ENCODE measurements around the gene RHBDL1.

Gene RHBDL1

DNA sequence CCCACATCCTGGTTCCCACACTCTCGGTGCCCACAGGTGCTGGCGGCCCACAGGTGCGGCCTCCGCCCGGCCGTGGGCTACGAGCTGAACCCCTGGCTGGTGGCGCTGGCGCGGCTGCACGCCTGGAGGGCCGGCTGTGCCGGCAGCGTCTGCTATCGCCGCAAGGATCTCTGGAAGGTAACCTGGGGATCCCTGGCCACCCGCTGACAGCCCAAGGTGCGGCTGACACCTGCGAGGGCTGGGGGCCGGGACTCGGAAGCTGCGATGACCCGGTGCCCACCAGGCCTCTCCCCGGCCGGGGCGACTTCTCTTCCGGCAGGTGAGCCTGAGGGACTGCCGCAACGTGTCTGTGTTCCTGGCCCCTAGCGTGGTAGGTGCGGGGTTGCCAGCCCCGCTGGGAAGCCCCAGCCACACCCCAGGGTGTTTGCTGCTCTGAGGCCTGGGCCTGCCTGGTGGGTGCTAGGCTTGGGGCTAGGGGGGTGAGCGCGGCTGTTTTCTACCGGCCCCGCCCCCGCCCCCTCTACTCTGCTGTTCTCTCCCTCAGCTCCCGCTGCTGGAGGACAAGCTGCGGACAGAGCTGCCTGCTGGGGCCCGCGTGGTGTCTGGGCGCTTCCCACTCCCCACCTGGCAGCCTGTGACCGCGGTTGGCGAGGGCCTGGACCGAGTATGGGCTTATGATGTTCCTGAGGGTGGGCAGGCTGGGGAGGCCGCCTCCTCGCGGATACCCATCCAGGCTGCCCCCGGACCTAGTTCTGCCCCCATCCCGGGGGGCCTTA, 46.5 kb downstream of the RHBDL1 start:
- no peak for DNase-seq

DNA sequence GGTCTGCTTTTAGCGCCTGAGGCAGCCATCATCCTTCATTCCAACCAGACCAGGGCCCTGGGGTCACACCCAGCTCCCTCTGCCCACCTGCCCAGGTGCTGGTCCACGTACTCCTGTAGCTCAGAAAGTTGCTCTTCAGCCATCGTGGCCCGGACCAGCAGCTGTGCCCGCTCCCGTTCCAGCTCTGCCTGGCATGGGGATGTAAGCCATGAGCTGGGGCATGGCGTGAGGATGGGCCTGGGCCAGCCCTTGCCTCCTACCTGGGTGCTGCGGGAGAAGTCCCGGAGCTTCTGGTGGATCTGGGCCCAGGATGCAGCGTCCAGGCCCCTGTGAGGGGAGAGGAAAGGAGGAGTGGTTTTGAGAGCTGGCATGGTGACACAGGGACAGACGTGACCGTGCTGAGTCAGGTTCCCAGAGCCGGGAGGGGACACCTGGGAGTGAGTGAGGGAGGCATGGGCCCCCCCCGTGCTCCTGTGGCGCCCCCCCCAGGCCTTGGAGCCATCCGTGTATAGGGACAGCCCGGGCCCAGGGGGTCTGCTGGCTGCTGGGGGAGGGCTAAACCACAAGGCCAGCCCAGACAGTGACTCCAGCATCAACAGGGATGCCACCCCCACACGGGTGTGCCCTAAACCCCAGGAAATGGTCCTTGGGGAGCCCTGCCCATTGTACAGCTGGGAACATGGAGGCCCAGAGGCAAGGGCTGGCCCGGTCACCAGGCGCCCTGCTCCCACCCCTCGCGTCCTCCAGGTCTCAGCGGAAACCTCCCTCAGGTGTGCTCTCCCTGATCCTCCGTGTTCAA, 47.6 kb downstream of the RHBDL1 start:
- DNase-seq = no peak

GRCh38 chr16:723695-724094, 48.2 kb downstream of the RHBDL1 start:
- no peak for DNase-seq

DNA sequence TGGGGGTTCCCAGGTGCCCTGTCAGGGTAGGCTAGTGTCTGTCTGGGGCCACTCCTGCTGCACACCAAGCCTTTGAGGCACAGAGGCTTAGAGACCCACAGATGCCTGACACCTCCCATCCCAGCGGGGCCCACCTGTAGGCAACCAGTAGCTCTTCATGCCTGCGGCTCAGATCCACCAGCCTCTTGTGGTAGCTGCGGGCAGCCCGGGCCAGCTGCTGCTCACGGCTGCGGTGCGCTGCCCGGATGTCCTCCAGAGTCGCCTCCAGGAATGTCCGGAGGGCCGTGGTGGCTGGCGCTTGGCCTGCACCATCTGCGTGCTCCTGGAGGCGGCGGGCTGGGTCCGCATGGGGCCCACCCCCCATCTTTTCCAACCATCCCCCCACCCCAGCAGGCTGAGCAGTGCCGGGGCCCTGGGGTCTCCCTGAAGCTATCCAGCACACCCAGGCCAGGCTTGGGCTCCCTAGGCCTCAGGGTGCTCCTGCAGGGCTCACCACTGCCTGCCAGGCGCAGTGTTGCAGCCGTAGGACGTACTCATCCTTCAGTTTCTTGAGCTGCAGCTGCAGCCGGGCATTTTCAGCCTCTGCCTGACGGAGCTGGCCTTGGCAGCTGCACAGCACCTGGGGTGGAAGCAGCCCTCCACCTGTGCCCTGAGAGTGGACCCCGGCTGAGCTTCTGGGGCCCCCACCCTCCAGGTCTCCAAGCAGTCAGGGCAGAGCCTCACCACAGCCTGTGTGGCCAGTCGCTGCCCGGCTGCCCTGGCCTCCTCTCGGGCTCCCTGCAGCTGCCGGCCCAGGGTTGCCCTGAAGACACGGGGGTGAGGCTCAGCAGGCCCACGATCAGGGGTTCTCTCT, 48.9 kb downstream of the RHBDL1 start:
- no peak for DNase-seq

DNA sequence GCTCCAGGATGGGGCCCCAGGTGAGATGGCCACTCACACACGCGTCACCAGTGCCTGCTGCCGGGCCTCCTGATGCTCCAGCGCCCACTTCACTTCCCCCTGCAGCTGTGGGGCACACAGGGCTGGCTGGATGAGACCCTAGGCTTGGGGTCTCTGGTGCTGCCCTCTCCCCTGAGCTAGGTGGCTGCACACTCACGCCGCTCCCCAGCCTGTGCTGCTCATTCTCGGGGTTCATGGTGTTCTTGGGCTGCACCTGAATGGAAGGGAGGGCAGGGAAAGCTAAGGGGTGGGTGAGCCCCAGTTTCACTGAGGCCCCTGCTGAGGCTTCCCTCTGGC, 49.5 kb downstream of the RHBDL1 start:
- no peak for DNase-seq

DNA sequence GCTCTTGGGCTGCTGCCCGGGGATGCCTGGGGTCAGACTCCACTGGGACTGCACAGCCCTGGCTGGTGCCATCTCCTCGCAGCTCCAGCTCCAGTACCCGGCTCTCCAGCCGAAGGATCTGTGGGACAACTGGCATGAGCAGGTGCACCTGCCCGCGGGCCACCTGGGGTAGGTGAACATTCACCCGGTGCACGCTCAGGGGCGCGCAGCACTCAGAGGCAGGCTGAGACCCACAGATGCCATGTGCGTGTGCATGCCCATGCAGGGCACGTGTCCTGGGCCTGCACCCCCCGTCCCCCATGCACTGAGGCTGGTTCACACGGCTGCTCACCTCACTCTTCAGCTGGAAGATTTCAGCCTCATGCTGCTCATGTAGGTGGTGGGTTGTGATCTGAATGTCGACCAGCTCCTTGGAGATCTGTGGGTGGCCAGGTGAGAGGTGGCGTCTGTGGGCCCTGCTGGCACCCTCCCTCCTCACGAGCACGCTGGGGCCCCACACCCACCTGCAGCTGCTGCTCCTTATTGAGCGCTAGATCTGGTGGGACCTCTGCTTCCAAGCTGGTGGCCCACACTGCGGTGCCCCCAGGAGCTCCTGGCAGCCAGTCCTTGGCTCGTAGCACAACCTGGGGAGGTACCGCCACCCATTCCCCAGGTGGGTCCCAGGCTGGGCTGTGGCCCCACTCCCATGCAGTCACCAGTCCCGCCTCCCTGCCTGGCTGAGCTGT, 50.2 kb downstream of the RHBDL1 start:
- no peak for DNase-seq

DNA sequence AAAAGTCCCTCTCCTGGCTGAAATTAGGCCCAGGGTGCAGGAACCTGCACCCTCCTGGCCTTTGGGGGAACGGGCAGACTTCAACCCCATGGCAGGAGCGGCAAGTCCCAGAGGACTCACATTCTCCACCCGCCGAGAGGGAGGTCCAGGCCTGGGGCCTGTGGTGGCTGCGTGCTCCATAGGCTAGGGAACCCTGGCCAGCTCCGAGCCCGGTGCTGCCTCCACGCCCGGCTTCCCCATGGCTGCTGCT, 50.6 kb downstream of the RHBDL1 start:
- no peak for DNase-seq

- DNase-seq = peak in 1 of 2 experiments; percentile 47
These were observed 51.2 kb downstream of the RHBDL1 start, which contains the start of the genes CCDC78 and HAGHL for GRCh38 chr16:726438-727290. TSS of gene CCDC78 (minus strand) at chr16:726443. CDS start at chr16:726367, 76 bp downstream. TSS of gene HAGHL (plus strand) at chr16:727106. CDS start at chr16:727510, 404 bp downstream.

DNA sequence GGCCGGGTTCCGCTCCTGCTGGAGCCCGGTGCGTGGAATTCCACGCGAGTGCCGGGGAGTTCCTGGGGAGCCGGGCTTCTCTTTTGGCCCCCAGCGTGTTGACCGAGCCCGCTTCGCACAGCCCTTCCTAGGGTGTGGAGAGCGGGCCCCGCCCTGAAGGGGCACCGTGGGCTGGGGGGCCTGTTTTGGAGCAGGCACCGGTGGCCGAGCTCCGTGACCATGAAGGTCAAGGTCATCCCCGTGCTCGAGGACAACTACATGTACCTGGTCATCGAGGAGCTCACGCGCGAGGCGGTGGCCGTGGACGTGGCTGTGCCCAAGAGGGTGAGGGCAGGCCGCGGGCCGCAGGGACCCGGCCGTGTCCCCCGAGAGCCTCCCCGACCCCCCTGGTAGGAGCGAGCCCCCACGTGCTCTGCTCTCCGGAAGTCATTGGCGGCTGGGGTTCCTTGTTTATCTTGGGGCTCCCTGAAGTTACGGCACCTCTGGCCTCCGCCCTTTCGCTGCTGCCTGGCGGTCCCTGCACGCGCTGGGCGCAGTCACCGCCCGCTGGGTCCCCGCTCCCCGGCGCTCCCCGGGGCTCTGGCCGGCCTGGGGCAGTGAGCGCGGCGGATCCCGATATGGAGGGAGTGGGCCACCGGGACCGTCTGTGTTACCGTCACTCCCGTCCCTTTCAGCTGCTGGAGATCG, 52.0 kb downstream of the RHBDL1 start:
- DNase-seq = no peak

Data from NCI-H446 (cell line).